Dendritic cell treated with granulocyte-macrophage colony-stimulating factor and Interleukin-4, amounts not matched to agents 40 ng/mL and 50 ng/mL, for 4 days (primary cell): Measurements from ENCODE around the gene LSM14A.
"Not testable (repeated sequence)": the region's sequence is repeated elsewhere in the genome, so short reads cannot be mapped to it uniquely, and the experiment has no call there.

Experiments
- H3K27ac Mint-ChIP-seq: one replicate; pipeline ENCODE4 v1.8.0; 2022; ENCODE audit warnings: mild to moderate bottlenecking, mixed read lengths
- H3K27me3 Mint-ChIP-seq: one replicate; pipeline ENCODE4 v1.8.0; 2022; ENCODE audit warnings: mild to moderate bottlenecking, mixed read lengths
- H3K36me3 Mint-ChIP-seq: one replicate; pipeline ENCODE4 v1.8.0; 2022; ENCODE audit warnings: low read depth, mixed read lengths
- H3K4me1 Mint-ChIP-seq: one replicate; pipeline ENCODE4 v1.8.0; 2022; ENCODE audit warnings: low read depth, mixed read lengths
- H3K4me3 Mint-ChIP-seq: one replicate; pipeline ENCODE4 v1.8.0; 2022; ENCODE audit warnings: mild to moderate bottlenecking, moderate library complexity, mixed read lengths
- H3K9me3 Mint-ChIP-seq: one replicate; pipeline ENCODE4 v1.8.0; 2022; ENCODE audit warnings: mixed read lengths
- intact Hi-C: fragments of 100-400 bp; cut with micrococcal nuclease; formaldehyde crosslinking; loops from one replicate; pipeline ENCODE4 v1.15.0; 2022

Gene LSM14A

GRCh38 chr19:34171877-34172660 is at the start of gene LSM14A:
Gene LSM14A (plus strand): TSS chr19:34172504. CDS start chr19:34172643, 139 bp downstream.
- H3K4me1 Mint-ChIP-seq = peaks cover 59% of the 10 kb centered on the region
- H3K36me3 Mint-ChIP-seq = peaks cover 26% of the 10 kb centered on the region
- intact Hi-C loops = loop anchor here (2.0 kb wide), 1 partner anchor 37 kb away; no protein-coding TSS in a partner anchor

DNA sequence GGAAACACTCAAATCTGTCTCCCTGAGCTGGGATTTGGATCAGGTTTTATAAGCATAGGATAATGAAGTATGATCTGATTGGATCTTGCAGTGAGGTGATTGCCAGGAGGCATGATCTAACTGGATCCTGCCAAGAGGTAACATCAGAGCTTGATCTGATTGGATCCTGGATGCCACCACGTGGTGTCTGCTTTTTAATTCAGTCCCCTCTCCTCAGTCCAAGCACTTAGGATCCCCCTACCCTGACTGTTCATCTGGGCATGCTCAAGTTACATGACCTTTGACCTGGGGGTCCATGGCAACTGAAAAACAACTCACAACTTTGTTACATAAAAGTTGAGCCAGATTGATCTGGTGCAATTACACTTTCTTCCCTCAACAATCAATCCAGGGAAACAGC is 47.5 kb upstream of the LSM14A start:
- Mint-ChIP-seq H3K27me3 (peaks cover 15% of the 10 kb centered on the region), H3K4me3 (no peak overlapping the region), H3K4me1 (no peaks in the 10 kb centered on the region), H3K9me3 (no peaks in the 10 kb centered on the region), H3K36me3 (no peaks in the 10 kb centered on the region), H3K27ac (no peak overlapping the region)
- intact Hi-C loops = loop anchor here (5.0 kb wide), 1 partner anchor 97 kb away; no protein-coding TSS in a partner anchor

More at GRCh38 chr19:34171877-34172660, at the start of gene LSM14A:
- Mint-ChIP-seq H3K27me3 (no peaks in the 10 kb centered on the region), H3K4me3 (peak within 1 kb of the TSS; percentile 90), H3K27ac (peak within 1 kb of the TSS; percentile 99), H3K9me3 (no peaks in the 10 kb centered on the region)

GRCh38 chr19:34126966-34127365 is 45.3 kb upstream of the LSM14A start:
- no peaks in the 10 kb centered on the region for H3K4me1 Mint-ChIP-seq

GRCh38 chr19:34127684-34128189 is 44.6 kb upstream of the LSM14A start:
- Mint-ChIP-seq H3K27ac (no peak overlapping the region), H3K9me3 (no peaks in the 10 kb centered on the region), H3K4me3 (no peak overlapping the region), H3K27me3 (peaks cover 22% of the 10 kb centered on the region), H3K4me1 (no peaks in the 10 kb centered on the region), H3K36me3 (no peaks in the 10 kb centered on the region)
- intact Hi-C loops = no loop called here

More at GRCh38 chr19:34126966-34127365, 45.3 kb upstream of the LSM14A start:
- Mint-ChIP-seq H3K27ac (no peak overlapping the region), H3K36me3 (no peaks in the 10 kb centered on the region), H3K9me3 (no peaks in the 10 kb centered on the region), H3K4me3 (no peak overlapping the region), H3K27me3 (peaks cover 22% of the 10 kb centered on the region)
- intact Hi-C loops = no loop called here

GRCh38 chr19:34128558-34129250 is 43.6 kb upstream of the LSM14A start:
- Mint-ChIP-seq H3K36me3 (no peaks in the 10 kb centered on the region), H3K4me1 (no peaks in the 10 kb centered on the region), H3K4me3 (no peak overlapping the region), H3K9me3 (no peaks in the 10 kb centered on the region), H3K27me3 (peaks cover 19% of the 10 kb centered on the region), H3K27ac (no peak overlapping the region)
- intact Hi-C loops = no loop called here

GRCh38 chr19:34131100-34131499 is 41.2 kb upstream of the LSM14A start:
- peaks cover 8% of the 10 kb centered on the region for H3K36me3 Mint-ChIP-seq
- no peaks in the 10 kb centered on the region for H3K9me3 Mint-ChIP-seq
- intact Hi-C loops = no loop called here
- no peaks in the 10 kb centered on the region for H3K4me1 Mint-ChIP-seq
- peaks cover 15% of the 10 kb centered on the region for H3K27me3 Mint-ChIP-seq
- no peak overlapping the region for H3K27ac Mint-ChIP-seq
- no peak overlapping the region for H3K4me3 Mint-ChIP-seq

- H3K36me3 Mint-ChIP-seq, H3K4me1 Mint-ChIP-seq, H3K27ac Mint-ChIP-seq, H3K4me3 Mint-ChIP-seq, H3K9me3 Mint-ChIP-seq, intact Hi-C loops: not testable (repeated sequence)
- H3K27me3 Mint-ChIP-seq = peaks cover 15% of the 10 kb centered on the region
Observed at GRCh38 chr19:34132145-34132544, 40.2 kb upstream of the LSM14A start.

- intact Hi-C loops, H3K4me3 Mint-ChIP-seq, H3K9me3 Mint-ChIP-seq, H3K4me1 Mint-ChIP-seq, H3K36me3 Mint-ChIP-seq, H3K27ac Mint-ChIP-seq: not testable (repeated sequence)
- H3K27me3 Mint-ChIP-seq = peaks cover 15% of the 10 kb centered on the region
Observed at GRCh38 chr19:34132706-34133105, 39.6 kb upstream of the LSM14A start.

DNA sequence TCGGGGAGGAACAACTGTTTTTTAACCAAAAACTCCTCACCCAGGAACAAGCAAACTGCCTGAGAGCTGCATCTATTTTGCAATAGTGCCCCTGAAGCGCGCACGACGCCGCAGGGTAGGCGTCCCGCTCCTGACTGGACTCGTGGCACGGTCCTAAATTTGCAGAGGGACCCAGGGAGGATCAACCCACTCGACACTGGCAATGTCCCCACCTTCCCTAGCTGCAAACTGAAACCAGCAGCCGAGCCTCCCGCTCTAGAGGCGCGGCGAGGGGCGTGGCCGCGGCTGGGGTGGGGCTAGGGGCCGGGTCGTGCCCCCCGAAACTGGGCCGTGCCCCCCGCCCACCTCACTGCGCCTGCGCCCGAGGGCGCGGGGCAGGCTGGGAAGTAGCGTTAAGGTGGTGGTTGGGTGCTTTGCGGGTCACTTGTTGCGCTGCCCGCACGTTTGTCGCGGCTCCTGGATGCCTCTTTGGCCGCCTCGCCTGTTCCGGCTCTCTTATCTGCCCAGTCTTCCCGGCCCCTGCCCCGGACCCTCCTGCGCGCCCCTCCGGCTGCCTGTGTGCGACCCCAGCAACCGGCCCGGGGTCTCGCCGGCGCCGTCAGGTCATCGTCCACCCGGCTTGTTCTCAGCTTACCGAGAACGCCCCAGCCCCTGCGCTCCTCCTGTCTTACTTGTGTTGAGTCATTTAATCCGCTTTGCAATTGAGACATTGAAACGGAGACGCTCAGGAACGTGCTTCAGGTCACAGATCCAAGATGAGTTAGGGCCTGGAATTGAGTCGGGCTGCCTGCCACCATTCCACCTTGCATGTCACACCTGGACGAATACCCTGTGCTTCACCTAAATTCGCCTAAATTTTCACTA is 37.9 kb upstream of the LSM14A start:
- H3K27me3 Mint-ChIP-seq = peaks cover 12% of the 10 kb centered on the region
- H3K27ac Mint-ChIP-seq = peak overlapping the region; percentile 90
- H3K4me1 Mint-ChIP-seq = no peaks in the 10 kb centered on the region
- H3K4me3 Mint-ChIP-seq = peak overlapping the region; percentile 86
- peaks cover 8% of the 10 kb centered on the region for H3K36me3 Mint-ChIP-seq
- intact Hi-C loops = loop anchor here (2.0 kb wide), 1 partner anchor 38 kb away; the partner anchor contains the start of gene LSM14A
- H3K9me3 Mint-ChIP-seq = no peaks in the 10 kb centered on the region

GRCh38 chr19:34135054-34135800 is 37.1 kb upstream of the LSM14A start:
- Mint-ChIP-seq H3K27me3 (peaks cover 5% of the 10 kb centered on the region), H3K36me3 (peaks cover 8% of the 10 kb centered on the region), H3K4me3 (peak overlapping the region; percentile 86), H3K27ac (peak overlapping the region; percentile 90), H3K4me1 (no peaks in the 10 kb centered on the region), H3K9me3 (no peaks in the 10 kb centered on the region)
- intact Hi-C loops = loop anchor here (2.0 kb wide), 1 partner anchor 38 kb away; the partner anchor contains the start of gene LSM14A

DNA sequence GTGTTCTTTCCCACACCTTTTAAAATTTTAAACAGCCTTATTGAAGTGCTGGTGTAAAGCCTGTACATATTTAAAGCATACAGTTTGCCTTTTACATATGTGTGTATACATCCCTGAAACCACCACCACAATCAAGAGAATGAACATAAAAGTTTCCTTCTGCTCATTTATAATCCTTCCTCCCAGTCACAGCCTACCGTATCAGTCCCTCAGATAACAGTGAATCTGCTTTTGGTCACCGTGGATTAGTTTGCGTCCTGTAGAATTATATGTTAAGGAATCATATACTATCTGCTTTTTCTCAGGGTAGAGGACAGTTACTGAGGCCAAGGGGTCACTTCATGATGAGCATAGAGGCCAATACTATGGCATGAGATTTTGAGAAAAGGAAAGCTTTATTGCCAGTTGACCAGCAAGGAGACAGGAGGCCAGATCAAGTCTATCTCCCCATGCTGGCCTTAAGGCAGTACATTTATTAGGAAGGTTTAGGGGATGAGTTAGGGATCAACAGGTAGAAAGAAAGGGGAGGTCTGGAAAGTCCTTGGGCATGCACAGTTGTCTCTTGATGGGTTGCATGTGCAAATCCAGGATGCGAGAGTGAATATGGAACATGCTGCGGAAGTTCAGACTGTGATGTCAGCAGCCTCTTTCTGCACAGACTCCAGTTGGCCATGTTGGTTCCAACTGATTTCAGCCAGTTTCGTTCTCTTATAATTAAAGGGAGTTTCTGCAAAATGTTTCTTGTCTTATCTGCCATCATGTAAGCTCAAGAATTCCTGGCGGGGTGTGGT is 36.3 kb upstream of the LSM14A start:
- intact Hi-C loops = loop anchor here (2.0 kb wide), 1 partner anchor 37 kb away; the partner anchor contains the start of gene LSM14A
- Mint-ChIP-seq H3K27me3 (peaks cover 3% of the 10 kb centered on the region), H3K4me3 (no peak overlapping the region), H3K36me3 (peaks cover 8% of the 10 kb centered on the region), H3K27ac (no peak overlapping the region), H3K4me1 (no peaks in the 10 kb centered on the region), H3K9me3 (no peaks in the 10 kb centered on the region)

GRCh38 chr19:34141025-34141424 is 31.3 kb upstream of the LSM14A start:
- Mint-ChIP-seq H3K4me1 (no peaks in the 10 kb centered on the region), H3K27ac (no peak overlapping the region), H3K36me3 (no peaks in the 10 kb centered on the region), H3K9me3 (no peaks in the 10 kb centered on the region), H3K4me3 (no peak overlapping the region), H3K27me3 (peaks cover 2% of the 10 kb centered on the region)
- intact Hi-C loops = no loop called here
